Astrocyte of the cerebellum (primary cell): ENCODE data around the gene UXS1.

Experiments used
- DNase-seq: peaks from one replicate; pipeline ENCODE4 v3.0.0-alpha.2; 2011; ENCODE audit warnings: low read depth
- H3K4me3 ChIP-seq: 2 replicates; pipeline ENCODE4 v1.5.1; 2011; ENCODE audit warnings: mild to moderate bottlenecking, low read depth, low read length, moderate library complexity
- in situ Hi-C: cut with HindIII; loops from 2 replicates; pipeline ENCODE4 v1.10.0; 2017; ENCODE audit warnings: low sequenced_read_pairs
- TF ChIP-seq, protein P1 (sequence below): IDR thresholded peaks from 2 replicates; pipeline ENCODE4 v1.5.1; 2012; ENCODE audit warnings: low read length, low read depth, moderate library complexity, mild to moderate bottlenecking; ENCODE audit errors: missing control alignments

Gene UXS1

DNA sequence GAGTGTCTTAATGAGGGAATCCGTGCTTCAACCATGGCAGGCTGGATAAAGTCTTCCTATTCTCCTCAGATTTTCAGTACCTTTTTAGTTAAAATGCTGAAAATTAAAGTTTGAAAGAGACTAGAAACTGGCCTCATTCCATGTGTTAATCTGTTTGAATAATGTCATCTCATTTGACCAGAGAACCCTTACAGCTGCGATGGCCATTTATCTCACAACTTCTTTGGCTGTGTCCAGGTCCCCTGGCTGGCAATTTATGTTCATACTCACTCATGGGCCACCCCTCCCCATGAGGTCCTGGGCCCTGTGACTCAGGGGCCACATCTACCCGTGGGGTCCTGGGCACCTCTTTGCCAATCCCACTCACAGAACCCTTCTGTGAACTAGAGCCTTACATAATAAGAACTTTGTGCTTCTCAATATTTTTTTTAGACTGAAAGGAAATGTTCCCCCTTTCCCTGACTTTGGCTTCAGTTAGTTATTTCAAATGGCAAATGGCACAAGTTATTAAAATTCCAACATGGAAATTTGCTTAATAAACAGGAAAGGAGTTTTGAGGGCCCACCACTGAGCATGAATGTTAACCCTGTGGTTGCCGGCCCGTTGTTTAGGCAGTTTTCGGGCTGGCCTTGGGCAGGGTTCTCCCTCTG is 134.6 kb downstream of the UXS1 start:
- no peak overlapping the region for H3K4me3 ChIP-seq
- in situ Hi-C loops = no loop called here
- TF ChIP-seq, protein P1, sequence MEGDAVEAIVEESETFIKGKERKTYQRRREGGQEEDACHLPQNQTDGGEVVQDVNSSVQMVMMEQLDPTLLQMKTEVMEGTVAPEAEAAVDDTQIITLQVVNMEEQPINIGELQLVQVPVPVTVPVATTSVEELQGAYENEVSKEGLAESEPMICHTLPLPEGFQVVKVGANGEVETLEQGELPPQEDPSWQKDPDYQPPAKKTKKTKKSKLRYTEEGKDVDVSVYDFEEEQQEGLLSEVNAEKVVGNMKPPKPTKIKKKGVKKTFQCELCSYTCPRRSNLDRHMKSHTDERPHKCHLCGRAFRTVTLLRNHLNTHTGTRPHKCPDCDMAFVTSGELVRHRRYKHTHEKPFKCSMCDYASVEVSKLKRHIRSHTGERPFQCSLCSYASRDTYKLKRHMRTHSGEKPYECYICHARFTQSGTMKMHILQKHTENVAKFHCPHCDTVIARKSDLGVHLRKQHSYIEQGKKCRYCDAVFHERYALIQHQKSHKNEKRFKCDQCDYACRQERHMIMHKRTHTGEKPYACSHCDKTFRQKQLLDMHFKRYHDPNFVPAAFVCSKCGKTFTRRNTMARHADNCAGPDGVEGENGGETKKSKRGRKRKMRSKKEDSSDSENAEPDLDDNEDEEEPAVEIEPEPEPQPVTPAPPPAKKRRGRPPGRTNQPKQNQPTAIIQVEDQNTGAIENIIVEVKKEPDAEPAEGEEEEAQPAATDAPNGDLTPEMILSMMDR = no peak
- no peak for DNase-seq

DNA sequence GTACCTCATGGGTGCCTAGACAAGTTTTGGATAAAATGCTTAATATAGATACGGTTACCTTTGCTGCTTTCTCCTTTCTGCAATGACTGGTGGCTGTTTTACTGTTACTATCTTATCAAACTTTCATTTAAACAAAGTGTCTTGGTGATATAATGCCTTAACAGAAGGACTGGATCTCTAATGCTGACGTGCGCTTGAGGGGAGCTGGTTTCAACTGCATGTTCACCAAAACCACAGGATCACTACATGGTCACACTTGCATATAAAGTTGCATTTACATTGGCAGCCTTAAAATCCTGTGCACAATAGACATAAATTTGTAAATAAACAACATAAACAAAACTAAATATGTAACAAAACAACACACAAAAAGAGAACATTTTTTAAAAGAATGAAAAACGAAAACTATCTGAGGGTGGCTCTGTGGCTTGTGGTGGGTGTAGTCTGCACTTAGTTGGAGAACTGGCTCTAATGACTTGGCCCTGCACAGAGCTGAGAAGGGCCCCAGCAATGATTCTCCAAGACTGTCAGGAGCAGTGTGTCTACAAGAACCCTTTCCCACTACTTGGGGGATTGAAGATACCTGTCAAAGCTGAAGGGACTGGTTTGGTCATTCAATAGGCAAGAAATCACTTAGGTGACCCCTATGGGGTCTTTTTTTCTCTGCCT is 135.5 kb downstream of the UXS1 start:
- no peak overlapping the region for H3K4me3 ChIP-seq
- in situ Hi-C loops = no loop called here
- DNase-seq = no peak
- TF ChIP-seq, protein P1 = no peak

DNA sequence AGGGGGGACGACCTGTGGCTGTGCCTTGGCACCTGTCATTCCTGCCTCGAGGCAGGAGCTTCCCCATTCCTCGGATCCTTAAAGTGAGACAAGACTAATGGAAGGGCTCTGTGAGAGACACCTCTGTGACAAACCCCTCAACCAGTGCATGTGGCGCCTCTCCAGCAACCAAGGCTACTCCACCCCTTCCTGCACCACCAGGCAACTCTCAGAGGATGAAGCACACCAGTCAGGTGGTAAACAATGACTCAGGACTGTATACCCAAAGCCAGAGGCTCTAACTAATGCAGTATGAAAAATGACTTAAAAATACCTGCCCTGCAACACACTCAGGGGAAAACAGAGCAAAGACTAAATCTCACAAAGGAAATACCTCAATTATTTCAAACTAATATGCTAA is 136.9 kb downstream of the UXS1 start:
- TF ChIP-seq, protein P1 = no peak
- H3K4me3 ChIP-seq = no peak overlapping the region
- no peak for DNase-seq
- in situ Hi-C loops = no loop called here

DNA sequence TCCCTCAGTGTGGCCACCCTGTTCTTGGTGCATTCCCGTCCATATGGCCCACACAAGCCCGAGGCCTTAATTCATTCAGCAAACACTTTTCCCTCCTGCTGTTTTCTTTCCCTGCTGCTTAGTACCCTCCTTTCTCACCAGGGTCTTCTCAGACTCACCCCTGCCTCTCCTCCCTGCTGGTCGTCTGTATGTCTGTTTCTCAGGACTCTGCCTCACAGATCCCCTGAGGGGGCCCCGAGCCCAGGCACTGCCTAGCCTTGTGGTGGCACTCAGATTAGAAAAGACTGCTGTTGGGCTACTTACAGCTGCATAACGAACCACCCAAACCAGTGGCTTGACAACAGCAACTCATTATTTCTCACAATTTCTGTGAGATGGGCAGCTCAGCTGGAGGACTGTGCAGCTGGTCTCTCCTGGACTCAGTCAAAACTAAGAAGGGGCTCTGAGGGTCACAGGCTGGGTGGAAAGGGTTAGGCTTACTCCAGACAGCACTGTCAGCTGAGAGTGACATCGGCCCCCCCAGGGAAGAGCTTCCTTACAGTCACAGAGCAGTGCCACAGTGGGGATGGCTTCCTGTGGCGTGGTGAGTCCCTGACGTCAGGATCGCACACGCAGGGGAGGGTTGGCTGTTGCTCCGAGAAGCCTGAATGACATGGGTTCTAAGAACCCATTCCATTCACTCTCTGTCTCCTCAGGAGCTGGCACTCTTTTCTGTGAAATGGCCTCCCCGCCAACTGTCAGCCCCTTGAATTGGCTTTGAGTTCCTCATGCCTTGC is 139.0 kb downstream of the UXS1 start:
- TF ChIP-seq, protein P1 = no peak
- in situ Hi-C loops = no loop called here
- no peak overlapping the region for H3K4me3 ChIP-seq
- DNase-seq = no peak

DNA sequence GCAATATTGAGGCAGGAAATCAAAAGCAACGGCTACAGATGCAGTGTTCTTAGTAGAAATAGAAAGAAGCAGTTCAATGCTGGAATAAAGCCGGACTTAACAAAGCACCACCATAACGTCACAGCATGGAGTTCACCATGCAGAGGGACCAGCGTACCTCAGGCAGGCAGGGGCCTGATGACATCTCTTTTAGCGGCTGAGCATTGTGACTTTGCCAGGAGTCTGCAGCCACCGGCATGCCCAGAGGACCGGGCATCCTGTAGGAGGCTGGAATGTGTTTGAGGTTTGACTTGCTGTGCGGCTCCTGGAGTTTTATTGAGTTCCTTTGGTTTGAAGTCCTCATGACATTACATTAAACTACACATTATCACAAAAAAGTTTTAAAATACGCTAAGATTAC is 139.8 kb downstream of the UXS1 start:
- in situ Hi-C loops = no loop called here
- TF ChIP-seq, protein P1 = no peak
- no peak overlapping the region for H3K4me3 ChIP-seq
- DNase-seq = no peak

DNA sequence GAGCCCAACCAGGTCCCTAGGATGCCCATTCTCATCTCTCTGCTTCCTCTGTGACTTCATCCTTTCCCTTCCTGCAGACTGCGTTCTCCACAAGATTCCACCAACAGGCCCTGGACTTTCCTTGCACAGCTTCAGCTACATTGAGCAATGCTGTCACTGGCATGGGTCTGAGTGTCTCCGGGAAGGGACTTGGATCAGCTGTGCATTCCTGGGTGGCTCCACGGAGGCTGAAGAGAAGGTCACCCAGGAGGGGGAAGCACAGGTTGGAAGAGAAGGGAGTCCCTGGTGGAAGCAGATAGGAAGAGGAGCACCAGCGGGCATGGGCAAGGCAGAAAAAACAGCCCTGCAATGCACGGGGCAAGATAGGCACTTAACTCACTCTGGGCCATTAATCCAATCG is 140.5 kb downstream of the UXS1 start:
- in situ Hi-C loops = no loop called here
- TF ChIP-seq, protein P1 = no peak
- H3K4me3 ChIP-seq = no peak overlapping the region
- no peak for DNase-seq
